HFFc6 (cell line): Measurements from ENCODE around the gene GATA3. TPM values are rescaled to one million over a fixed set of nuclear protein-coding genes. Genes with fewer than 3 reads are reported as not detected.

Experiments used
- DNase-seq: peaks from one replicate; pipeline ENCODE4 v3.0.0-alpha.2; 2018
- H3K27ac Mint-ChIP-seq: 2 replicates; pipeline ENCODE4 v1.8.0; 2020; ENCODE audit warnings: mild to moderate bottlenecking, mixed read lengths
- H3K27me3 Mint-ChIP-seq: 2 replicates; pipeline ENCODE4 v1.8.0; 2021; ENCODE audit warnings: mild to moderate bottlenecking, moderate library complexity, mixed read lengths; ENCODE audit not compliant: insufficient read depth
- H3K36me3 Mint-ChIP-seq: 2 replicates; pipeline ENCODE4 v1.8.0; 2021; ENCODE audit warnings: low read depth, mixed read lengths
- H3K4me1 Mint-ChIP-seq: 2 replicates; pipeline ENCODE4 v1.8.0; 2020; ENCODE audit warnings: low read depth, mixed read lengths
- H3K4me3 Mint-ChIP-seq: 2 replicates; pipeline ENCODE4 v1.8.0; 2020; ENCODE audit warnings: mild to moderate bottlenecking, moderate library complexity, mixed read lengths
- H3K9me3 Mint-ChIP-seq: 2 replicates; pipeline ENCODE4 v1.8.0; 2020; ENCODE audit warnings: mild to moderate bottlenecking, mixed read lengths
- CTCF ChIP-seq: fragments of 200-600 bp; sonication (generic); IDR thresholded peaks from 2 replicates; pipeline ENCODE4 v1.5.0; 2021; ENCODE audit warnings: antibody characterized with exemption, mild to moderate bottlenecking
- total RNA-seq, 6 experiments: library from RNA; stranded (reverse); fragmentation: NEBNext Ultra II Directional; extraction: Animal tissue kit (Norgen Biotek cat#: 25700); gene quantifications; 2 replicates in 1 of 6; 3 replicates in 5 of 6; pipeline ENCODE4 v1.2.3, GENCODE V29; 2021

The GATA3 gene
- total RNA-seq, 6 experiments from 2014 or later: 0.07 to 0.43 (median 0.16) TPM; not detected in 2

GRCh38 chr10:8124436-8124835, 69.9 kb downstream of the GATA3 start:
- Mint-ChIP-seq H3K4me3 (no peak overlapping the region), H3K27ac (no peak overlapping the region), H3K4me1 (no peaks in the 10 kb centered on the region), H3K36me3 (no peaks in the 10 kb centered on the region), H3K9me3 (no peaks in the 10 kb centered on the region; the same call in 1 of the 2 replicates), H3K27me3 (peaks cover 4% of the 10 kb centered on the region; the same call in 1 of the 2 replicates)
- TF ChIP-seq CTCF: no peak
- DNase-seq: no peak

Other genes starting within 250 kb of the GATA3 start
- 10 to 100 TPM in 2 of 6 experiments, 1 to 10 TPM in 4; 8.1 to 11.3 (median 9.7) TPM for gene TAF3, start 236.2 kb upstream of the GATA3 start, total RNA-seq